AG08396 (cell line): ENCODE data around the gene SNCAIP.

Experiments used
- DNase-seq: peaks from one replicate; pipeline ENCODE4 v3.0.0; 2012; ENCODE audit warnings: low spot score, mixed read lengths

SNCAIP gene

DNA sequence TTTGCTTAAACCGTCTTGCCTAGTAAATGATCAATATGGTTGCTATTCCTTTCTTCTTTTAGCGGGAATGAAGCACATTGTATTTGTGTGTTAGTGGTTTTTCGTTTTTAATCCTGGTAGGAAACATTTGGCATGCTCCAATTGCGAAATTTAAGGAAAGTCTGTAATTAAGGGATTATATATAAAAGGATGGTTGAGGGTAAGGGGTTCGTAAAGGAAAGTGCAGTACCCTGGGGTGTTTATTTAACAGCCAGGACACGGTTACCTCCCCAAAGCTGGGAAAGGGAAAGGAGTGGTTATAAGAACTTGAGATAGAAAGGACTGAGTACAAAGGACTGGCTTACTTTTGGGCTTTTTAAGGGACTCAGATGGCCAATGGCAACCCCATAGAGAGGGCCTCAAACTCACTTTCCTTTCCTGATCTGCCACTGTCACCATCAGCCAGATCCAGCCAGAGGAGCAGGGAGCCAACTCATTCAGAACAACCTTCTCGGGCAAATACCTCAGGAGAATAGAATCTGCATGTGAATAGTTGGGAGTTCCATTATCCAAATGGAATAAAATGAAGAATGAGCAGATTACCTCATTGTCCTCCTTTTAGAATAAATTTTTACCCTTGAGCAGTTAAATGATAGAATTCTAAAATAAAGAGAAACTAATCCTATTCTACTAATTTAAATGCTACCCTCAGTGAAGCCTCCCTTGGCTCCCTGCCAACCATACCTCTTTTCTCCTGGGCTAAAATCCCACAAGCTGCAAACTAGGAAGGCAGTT, 117.7 kb downstream of the SNCAIP start:
- no peak for DNase-seq

- no peak for DNase-seq
Measured at GRCh38 chr5:122430319-122430586, 118.2 kb downstream of the SNCAIP start.

- no peak for DNase-seq
Measured at GRCh38 chr5:122431298-122431697, 119.3 kb downstream of the SNCAIP start.

DNA sequence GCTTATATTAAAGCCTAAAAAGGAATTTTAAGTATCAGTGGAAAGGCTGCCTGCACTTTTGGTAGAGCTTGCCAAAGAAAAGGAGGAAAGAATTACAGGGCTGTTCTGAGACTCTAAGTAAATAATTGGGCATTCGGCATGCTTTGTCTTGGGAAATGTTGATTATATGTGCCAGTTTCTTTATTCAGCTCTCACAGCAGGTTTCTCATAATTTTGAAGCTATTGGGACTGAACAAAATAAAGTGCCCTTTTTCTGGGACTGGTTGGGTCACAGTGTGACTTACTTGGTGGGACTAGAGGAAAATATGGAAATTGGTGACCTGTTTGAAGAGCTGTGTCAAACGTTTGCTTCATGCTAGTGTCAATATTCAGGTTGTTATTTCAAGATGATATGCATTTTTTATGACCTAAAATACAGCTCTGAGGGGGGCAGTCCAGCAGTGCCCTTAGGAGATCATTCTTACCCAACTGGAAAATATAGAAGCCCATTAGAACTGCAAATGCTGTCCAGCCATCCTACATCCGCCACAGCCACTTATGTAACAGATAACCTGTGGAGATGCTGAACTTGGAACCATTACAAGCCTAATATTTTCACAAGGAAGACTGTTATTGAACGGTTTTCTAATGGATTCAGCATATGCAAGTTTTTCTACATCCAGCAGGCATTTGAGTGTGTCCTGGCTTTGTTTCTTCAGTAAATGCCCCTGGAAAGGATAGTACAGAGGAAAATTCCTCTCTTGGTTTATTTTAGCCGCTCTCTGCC, 122.4 kb downstream of the SNCAIP start:
- DNase-seq, result no peak

DNA sequence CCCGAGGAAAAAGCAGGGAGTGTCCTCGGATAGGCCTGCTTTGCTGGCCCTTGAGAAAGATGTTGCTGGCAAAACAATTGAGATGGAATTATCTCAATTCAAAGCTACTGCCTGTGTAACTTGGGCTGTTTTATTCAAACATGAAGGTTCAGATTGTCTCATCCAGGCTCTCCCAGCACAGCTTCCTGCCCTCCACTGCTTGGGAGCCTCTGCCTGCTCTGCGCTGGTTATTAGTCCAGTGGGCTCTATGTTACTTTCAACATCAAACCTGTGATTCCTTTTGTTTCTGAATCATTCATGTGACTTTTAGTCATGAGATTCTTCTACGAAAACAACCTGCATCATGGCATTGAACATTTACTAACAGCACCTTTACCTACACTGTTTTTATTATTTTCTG, 123.2 kb downstream of the SNCAIP start:
- DNase-seq, result no peak

DNA sequence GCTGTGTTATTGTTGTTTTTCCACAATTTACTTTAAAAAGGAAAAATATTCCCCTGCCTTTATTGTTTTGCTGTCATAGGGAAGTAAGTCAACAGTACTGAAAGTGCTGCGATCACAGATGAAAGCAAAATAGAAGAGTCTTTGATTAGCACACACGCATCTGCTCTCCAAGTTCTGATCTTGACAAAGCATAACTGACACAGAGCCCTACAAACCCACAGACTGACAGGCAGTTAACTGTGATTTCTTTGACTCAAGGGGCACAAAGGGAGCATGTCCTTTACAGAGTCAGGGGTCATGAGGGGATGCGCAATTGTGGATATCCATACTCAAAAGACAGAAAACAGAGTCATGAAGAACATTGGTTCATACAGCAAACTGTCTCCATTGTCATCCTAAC, 123.7 kb downstream of the SNCAIP start:
- no peak for DNase-seq

DNA sequence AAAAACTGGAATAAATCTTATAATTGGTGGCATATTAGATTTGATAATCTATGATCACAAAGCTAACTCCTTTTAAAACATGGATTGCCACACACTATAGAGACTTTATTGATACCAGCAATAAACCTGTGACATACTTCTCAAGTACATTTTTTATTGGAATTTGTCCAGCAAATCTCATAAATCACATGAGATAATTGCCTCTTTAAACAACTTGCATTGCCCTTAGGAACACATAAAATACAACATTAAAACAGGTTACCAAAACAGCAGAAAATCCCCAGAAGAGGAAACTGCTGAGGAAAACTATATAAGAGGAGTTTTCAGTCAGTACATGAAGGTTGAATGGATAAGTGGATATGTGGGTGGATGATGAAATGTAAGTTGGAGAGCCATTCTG, 124.6 kb downstream of the SNCAIP start:
- DNase-seq, result no peak

DNA sequence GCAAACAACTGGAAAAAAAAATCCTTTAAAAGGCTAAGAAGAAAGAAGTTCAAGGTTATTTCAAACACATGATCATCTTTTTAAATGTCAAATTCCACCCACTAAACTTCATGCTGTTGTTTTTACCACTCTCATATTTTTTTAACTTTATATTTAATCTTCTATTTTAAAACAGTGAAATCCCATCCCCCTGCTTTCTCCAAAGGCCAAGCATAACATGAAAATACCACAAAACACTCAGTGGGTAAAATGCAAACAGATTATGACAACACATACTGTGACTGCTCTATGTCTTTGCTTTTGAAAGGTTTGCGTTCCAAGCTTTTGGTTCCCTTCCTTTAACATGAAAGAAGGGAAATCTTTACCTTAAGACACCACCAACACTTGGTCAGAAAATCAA, 127.6 kb downstream of the SNCAIP start:
- DNase-seq, result no peak

DNA sequence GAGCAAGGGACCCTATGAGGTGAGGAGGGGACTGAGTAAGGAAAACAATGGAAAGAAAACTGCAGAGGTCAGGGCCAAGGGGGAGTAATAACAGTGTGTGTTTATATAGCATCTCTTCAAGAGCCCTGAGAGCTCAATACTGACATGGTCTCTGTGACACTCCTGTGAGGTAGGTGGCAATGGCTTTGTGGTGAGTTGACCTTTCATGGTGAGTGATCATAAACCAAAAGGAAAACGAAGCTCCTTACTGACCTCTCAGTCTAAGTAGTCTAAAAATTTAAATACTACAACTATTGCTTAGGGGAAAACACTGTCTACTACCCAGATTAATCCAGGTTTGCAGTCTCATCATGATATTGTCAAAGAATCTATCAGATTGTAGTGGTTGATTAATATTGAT, 130.9 kb downstream of the SNCAIP start:
- DNase-seq, result no peak

DNA sequence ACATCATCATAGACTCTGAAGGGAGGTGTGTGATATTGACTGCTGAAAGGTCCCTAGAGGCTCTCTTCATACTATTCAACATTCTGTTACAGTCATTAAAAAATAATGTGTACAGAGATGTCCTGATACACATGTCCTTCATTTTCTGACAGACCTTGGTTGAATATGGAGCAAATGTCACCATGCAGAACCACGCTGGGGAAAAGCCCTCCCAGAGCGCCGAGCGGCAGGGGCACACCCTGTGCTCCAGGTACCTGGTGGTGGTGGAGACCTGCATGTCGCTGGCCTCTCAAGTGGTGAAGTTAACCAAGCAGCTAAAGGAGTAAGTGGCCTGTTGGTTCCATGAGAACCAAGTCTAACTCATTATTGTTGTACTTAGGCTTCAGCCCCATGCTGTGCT, 132.4 kb downstream of the SNCAIP start:
- no peak for DNase-seq

- DNase-seq, result no peak
Measured at GRCh38 chr5:122445070-122445469, 133.0 kb downstream of the SNCAIP start.

- no peak for DNase-seq
Measured at GRCh38 chr5:122447072-122447471, 135.0 kb downstream of the SNCAIP start.

- DNase-seq, result no peak
Measured at GRCh38 chr5:122447879-122448278, 135.8 kb downstream of the SNCAIP start.

GRCh38 chr5:122454541-122454940, 142.5 kb downstream of the SNCAIP start:
- DNase-seq, result no peak

- DNase-seq, result no peak
Measured at GRCh38 chr5:122455939-122456338, 143.9 kb downstream of the SNCAIP start.

- DNase-seq, result no peak
Measured at GRCh38 chr5:122457178-122457826, 145.3 kb downstream of the SNCAIP start.

- peak; percentile 18 for DNase-seq
Measured at GRCh38 chr5:122458278-122458872, 146.3 kb downstream of the SNCAIP start.

DNA sequence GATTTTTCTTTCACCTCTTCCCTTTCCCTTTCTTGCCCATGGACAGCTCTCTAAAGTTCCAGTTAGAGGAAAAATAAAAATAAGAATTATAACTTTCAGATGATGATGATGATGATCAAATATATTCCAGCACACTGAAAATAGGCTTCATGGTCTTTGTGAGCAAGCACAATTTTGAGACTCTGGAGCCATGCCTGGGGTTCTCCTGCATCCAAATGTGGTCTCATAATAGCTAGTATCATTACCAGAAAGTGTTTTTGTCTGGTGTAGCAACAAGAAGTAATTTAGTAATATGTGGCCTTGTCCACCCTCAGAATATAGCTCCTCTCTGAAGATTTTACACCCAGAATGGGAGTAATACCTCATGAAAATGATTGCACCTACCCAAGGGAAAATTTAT, 150.4 kb downstream of the SNCAIP start:
- no peak for DNase-seq

- DNase-seq, result no peak
Measured at GRCh38 chr5:122463221-122463620, 151.2 kb downstream of the SNCAIP start.

- no peak for DNase-seq
Measured at GRCh38 chr5:122464191-122464590, 152.2 kb downstream of the SNCAIP start.

- no peak for DNase-seq
Measured at GRCh38 chr5:122465031-122465577, 153.1 kb downstream of the SNCAIP start.

DNA sequence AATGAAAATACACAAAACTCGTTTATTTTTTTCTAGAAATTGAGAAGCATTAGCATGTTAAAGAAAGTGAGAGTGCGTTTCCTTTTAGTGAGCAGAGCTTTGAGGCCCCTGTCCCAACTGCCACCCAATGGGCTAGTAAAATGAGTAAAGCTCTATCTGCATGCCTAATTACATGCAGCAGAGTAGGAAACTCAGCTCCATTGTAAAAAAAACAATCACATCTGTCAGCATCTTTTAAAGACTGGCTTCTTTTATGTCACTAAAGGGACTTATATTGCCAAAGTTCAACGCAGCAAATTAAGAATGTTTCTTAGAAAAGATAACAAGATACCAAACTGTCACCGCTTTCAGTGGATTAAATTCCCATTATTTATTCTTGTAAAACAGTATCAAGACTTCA, 154.0 kb downstream of the SNCAIP start:
- no peak for DNase-seq
